NCI-H1092 treated with DMSO at 0.1 percent for 48 hours (cell line): Measurements from ENCODE around the gene KLHL33.
A peak's percentile ranks its signal among the peaks of the same experiment; 100 is the strongest.
"Not testable (repeated sequence)": the region's sequence is repeated elsewhere in the genome, so short reads cannot be mapped to it uniquely, and the experiment has no call there.

ENCODE experiments used
- DNase-seq: peaks from one replicate; lab custom pipeline; 2025; lab: John Stamatoyannopoulos, UW

Gene KLHL33

DNA sequence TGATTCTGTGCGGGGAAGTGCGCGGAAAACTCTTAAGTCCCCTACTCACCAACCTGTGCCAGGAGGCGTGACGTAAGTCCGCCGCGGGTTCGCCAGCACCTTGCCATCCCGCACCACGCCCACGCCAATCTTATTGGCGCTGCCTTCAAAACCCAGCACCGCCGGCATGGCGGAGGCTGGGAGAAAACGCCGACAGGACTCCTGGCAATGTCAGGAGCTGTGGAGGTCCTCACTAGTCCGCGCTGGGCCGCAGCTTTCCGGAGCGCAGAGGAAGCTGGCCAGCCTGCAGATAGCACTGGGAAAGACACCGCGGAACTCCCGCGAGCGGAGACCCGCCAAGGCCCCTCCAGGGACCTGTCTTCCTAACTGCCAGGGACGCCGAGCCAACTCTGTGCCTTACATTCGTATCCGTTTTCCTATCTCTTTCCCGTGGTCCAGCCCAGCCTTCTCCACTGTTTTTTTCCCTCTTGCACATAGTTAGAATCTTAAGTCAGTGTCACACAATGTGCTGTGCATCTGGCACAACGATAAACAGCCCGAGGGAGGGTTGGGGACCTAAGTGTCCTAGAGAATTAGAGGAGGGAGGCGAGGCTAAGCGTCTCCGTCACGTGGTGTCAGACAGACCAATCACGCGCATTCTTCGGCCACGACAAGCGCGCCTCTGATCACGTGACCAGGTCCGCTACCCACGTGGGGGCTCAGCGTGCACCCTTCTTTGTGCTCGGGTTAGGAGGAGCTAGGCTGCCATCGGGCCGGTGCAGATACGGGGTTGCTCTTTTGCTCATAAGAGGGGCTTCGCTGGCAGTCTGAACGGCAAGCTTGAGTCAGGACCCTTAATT, 18.8 kb upstream of the KLHL33 start, which contains the start of the genes APEX1 and OSGEP:
Gene APEX1 (plus strand): TSS at position 711 of the 839 bp plus-strand sequence. CDS start 420 bp downstream, outside the sequence.
Gene OSGEP (minus strand): TSS at position 297 of the 839 bp plus-strand sequence. CDS start 129 bp downstream, at position 168.
- DNase-seq, result peak; percentile 100

DNA sequence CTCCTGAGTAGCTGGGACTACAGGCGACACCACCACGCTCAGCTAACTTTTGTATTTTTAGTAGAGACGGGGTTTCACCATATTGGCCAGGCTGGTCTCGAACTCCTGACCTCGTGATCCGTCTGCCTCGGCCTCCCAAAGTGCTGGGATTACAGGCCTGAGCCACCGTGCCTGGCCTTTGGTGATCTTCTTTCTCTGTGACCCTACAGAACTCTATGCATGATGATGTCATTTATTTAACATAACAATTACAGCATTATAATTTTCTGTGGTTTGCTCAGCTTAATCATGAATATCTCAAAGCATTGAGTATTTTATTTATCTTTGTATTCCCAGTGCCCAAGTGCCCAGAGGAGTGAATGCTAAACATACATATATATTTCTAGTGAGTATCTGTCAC, 16.9 kb upstream of the KLHL33 start:
- not testable (repeated sequence) for DNase-seq

DNA sequence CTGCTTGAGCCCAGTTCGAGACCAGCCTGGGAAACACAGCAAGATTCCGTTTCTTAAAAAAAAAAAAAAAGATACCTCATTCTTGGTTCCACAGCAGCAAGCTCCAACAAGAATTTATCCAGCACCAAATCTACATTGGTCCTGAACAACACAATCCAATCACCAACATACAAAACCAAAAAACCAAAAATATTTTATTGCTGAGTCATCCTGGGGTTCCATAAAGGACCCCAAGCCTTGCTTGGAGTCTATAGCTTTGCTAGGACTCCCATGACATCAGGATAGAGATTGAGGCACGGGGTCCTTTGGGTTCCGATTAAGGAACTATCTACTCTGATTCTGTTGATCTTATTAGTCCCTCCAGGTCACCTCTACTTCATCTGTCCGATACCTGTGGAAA, 10.9 kb upstream of the KLHL33 start:
- no peak for DNase-seq

DNA sequence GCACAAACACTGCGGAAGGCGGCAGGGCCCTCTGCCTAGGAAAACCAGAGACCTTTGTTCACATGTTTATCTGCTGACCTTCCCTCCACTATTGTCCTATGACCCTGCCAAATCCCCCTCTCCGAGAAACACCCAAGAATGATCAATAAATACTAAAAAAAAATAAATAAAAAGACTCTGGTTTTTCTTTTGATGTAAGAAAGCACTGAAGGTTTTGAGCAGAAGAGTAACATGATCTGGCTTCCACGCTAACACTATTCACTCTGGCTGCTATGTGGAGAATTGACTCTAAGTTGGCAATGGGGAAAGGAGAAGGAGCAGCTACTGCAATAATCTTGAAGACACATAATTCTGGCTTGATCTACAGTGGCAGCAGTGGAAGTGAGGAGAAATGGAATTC, 7.7 kb upstream of the KLHL33 start:
- DNase-seq, result not testable (repeated sequence)

DNA sequence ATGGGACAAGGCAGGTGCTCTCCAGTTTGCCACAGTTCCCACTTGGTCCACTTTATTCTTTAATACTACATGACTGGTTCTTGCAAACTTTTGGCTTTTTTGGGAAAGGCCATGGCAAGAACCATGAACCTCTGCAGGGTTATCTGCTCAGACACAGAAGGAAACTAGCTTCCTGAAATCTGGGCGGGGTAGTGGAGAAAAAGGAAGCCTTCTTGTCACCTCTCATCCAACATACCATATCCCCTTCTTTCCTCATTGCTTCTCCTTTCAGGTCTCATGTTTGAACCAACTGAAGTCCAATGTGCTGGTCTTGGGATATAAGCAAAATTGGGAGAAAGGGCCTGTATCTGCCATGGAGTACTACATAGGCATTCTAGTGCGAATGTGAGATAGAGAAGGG, 5.5 kb upstream of the KLHL33 start:
- DNase-seq, result no peak

DNA sequence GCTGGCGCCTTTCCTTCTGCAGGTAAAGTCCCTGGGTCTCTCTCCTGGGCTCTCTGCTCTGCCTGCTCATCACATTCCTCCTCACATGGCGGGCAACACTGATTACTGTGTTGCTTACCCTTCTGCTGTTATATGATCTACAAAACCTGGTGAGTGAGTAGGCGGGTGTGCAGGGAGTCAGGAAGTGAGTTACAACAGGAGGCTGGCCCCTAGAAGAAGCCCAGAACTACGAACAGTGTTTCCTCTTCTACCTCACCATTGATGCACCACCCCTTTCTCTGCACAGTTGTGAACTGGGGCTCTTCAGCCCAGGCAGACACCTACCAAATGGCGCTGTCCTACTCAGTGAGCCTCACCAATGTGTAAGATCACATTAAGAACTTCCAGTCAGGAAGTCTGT, 4.9 kb upstream of the KLHL33 start:
- no peak for DNase-seq

DNA sequence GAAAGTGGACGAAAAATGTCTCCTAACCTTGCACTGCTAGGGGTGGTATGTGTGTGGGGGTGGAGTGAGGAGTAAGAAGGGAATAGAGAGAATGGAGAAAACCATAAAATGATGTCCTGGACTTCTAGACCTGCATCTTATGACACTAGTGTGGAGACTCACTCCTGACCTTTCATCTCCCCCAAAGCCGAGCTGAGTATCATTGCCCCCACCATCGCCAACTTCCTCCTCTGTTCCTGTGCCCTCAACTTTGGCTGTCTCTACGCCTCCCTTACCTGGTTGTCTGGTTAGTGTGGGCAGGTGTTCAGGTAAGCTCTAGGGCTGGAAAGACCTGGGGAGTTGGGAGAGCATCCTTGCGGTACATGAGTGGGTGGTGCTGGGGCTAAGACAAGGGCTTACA, 4.5 kb upstream of the KLHL33 start:
- DNase-seq, result no peak

DNA sequence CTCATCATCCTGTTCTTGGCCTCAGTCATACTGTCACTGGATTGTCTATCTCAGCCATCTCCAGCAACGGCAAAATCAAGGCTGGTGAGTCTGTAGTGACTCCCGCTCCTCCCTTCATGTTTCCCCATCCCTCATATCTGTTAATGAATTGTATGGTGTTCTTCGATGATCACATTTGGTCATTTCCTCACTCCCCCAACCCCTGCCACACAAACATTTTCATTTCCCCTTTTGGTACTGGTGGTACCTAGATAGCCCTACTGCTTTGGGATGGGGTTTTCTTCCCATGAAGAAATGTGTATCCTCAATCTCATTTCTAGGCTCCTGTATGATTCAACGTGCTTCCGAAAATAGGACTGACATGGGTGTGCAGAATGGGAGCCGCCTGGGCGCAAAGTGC, 2.7 kb upstream of the KLHL33 start:
- no peak for DNase-seq

DNA sequence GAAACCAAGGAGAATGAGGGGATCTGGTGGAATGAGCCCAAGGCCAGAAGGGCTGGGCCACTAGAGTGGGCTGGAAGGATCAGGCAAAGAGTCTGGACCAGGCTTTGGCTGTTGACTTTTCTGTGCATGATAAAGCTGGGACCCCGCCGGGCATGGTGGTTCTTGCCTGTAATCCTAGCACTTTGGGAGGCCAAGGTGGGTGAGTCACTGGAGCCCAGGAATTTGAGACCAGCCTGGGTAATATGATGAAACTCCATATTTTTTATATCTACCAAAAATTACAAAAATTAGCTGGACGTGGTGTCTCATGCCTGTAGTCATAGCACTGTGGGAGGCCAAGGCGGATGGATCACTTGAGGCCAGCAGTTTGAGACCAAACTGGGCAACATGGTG, 393 bp upstream of the KLHL33 start:
- no peak for DNase-seq

DNA sequence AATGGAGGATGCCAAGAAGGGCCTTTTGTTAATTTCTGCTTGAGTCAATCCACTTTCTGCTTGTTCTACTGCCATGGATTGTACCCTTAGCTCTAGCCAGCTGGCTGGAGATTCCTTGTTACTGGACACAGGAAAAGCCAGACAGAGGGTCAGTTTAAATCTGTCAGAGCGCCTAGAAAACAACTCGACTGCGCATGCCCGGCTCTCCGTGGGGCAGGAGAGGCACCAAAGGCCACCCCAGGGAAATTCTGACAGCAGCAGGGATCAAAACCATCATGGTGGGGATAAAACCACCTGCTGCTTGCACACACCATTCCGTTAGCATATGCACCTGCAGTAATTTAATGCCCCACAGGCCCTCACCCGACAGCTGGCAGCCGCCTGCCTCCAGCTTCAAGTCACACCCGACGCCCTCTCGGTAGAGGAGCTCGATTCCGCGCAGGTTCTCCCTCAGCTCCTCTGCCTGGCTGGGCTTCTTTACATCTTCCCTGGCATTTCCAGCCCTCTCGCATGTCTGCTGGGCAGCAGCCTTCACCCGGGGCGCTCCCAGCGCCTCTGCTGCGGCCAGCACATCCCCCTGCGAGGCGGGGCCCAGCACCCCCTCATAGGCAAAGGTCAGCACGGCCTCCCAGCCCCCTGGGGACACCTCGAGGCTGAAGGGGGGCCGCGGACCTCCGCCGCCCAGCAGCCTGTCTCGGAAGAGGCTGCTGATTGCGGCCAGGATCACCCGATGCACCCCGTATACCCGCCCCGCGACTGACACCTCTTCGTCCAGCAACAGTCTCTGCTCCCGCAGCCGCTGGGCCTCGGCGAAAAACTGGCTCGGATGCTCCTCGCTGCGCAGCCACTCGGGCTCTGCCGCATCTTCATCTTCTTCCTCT, 1.0 kb downstream of the KLHL33 start:
- no peak for DNase-seq

DNA sequence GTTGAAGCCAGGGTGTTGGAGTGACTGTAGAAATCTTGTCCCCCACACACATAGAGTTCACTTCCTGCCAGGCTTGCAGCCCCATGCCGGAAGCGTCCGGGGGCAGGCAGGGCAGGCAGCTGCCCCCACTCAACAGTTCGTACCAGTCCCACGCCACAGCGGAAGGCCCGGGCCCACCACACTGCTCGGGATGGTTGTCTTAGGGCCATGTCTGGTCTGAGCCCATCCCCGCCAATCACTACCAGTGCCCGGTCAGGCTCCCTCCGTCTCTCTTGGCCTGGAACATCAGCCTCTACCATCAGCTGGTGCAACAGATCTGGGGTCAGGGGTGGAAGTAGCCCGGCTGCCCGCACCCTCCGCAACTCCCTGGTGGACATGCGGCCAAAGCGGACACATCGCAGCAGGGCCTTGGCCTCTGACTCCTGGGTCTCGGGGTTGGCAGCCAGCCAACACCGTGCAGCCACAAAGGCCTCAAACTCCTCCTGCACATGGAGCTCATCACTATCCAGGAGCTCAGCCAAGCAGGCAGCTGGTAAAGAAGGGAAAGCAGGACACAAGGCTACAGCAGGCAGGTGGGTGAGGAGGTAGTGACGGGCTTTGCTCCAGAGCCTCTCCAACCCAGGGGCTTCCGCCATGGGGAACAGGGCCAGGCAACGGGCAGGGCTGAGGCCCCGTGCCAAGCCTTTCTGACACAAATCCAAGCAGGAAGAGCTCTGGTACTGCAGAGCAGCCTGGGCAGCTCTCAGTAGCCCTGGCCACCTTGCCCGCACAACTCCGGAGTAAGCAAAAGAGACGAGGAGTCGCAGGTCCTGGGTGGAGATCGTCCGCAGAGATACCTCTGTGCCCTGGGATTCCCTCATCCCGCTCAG, 5.9 kb downstream of the KLHL33 start:
- peak; percentile 96 for DNase-seq

DNA sequence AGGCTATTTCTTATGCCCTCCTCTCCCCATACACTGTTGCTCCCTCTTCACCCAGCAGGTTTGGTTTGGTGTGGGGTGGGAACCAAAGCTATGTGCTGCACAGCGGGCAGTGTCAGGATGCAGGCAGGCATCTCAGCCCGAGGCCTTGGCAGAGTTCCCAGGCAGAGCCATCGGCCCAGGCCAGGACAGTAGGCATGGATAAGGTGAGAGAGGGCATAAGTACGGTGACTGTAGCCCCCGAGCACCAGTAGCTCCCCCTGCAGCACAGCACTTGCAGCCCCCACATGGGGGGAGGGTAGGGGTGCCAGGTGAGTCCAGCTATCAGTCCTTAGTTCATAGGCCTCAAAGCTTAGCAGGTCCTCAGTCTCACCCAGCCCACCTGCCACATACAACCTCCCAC, 7.2 kb downstream of the KLHL33 start:
- DNase-seq, result no peak

DNA sequence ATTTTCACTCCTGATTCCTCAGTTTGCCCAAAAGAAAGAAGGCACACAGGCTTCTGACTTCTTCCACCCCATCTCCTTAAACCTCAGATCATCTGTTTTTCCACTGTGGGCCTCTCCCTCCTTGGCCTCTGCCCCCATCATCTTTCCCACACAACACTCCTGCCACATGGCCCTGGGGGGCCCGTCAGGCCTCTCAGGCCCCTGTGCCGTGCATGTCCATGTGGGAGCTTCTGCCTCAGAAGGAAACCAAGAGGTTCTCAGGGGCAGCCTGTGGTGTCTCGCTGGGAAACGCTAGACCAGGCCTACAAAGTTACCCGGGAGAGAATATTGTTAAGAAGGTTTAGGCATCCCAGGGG, 8.0 kb downstream of the KLHL33 start:
- no peak for DNase-seq

DNA sequence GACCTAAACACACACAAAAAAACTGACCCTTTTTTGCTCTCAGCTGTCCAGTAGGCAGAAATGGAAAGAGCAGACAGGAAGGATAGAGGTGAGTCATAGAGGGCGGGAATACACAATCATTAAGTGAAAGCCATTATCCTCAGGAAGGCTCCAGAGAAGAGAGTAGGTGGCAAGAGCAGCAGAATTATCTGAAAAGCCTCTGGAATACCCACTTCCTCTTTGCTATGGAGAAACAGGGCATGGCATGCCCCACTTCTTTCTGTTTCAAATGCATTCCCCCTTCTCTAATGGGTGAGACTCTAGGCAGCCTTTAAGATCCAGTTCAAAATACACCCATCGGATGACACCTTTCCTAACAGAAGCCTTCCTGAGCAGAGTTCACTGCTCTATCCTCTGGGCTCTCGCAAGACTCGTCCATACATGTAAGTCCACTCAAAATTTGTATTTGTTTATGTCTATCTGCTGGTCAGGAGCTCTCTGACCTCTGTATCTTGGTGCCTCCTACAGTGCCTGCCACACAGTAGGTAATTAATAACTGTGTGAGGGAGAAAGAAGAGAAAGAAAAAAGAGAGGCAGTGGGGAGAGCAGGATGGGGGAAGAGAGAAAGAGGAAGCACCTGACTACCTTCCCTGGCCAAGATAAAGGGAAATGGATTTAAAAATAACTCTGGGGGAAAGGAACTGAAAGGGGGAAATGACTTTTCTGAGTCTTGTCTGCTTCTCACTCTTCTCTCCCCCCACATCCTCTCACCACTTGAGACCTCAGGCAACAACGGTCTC, 8.5 kb downstream of the KLHL33 start:
- no peak for DNase-seq

DNA sequence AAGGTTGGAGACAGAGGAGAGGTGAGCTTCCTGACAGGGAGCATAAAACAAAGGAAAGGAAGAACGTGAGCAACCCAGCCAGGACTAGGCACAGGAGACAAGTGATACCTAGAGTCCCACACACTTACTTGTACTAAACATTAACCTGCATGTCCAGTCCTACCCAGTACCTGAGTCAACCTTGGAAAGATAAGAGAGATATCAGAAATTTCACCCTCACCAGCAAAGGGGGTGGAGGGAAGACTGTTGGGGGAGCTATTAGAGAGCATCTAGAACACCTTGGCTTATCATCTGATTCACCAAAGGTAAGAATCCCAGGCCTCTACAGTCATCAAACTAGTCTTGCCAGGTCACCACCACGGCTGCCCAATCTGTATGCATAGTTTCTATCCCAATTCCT, 11.1 kb downstream of the KLHL33 start:
- no peak for DNase-seq

DNA sequence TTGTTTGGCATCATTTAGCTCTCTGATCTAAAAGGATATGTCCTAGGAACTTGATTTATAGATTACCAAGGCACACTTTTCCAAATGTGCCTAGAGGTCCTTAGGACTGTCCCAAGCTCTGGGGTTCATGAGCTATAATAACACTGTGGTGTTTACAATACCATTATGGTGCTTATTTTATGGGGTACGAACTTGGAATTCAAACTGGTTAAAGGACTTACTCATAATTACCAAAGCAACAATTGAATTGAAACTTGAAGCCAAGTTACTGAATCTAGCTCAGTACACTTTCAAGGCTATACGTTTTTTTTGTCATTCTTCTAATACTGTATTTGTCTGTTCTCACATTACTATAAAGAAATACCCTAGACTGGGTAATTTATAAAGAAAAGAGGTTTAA, 13.1 kb downstream of the KLHL33 start:
- DNase-seq, result no peak

DNA sequence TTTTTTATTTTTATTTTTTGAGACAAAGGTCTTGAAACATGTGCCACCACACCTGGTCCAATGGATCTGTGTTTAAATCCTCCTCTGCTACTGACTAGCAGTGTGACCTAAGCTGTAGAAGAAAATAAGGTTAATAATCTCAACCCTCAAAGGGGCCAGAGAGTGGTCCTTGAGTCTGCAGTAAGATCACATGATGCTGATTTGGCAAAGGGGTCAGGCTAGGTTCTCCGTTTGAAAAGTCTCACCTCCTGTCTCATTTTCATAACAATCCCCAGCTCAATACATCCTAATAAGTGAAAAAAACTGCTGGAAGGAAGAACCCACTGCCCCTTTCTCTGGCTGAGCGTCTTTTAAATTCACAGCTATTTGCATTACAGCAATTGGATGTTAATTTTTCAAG, 14.7 kb downstream of the KLHL33 start:
- peak; percentile 48 for DNase-seq

DNA sequence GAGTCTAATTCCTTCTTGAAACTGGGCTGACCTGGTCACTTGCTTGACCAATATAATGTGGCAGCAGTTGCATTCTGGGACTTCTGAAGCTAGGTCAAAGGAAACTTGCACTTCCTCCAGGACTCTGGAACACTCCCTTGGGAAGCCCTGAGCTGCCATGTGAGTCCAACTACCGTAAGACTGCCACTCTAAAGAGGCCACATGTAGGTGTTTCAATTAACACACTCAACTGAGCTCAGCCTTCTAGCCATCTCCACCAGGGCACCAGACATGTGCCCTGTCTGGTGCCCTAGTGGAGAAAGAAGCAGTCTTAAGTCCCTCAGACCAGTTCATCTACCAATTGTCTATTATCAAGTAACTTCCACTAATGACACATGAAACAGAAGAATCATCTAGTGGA, 16.5 kb downstream of the KLHL33 start:
- no peak for DNase-seq

DNA sequence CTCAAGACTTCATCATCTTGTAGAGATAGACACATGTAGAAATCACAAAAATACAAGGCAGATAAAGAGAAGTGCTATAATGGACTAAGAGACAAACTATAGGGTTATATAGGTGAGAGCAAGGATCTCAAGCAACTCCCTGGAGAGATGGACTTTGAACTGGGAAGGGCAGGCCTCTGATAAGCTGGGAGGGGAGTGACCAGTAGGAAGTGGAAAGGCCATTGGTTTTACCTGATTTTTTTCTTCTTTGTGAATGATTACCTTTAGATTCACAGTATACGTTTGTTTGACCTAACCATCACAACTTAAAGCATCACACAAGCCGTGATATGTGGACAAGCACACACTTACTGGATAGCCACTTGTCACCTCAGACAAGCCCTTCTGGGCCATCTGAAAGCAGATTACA, 17.5 kb downstream of the KLHL33 start:
- DNase-seq, result no peak

DNA sequence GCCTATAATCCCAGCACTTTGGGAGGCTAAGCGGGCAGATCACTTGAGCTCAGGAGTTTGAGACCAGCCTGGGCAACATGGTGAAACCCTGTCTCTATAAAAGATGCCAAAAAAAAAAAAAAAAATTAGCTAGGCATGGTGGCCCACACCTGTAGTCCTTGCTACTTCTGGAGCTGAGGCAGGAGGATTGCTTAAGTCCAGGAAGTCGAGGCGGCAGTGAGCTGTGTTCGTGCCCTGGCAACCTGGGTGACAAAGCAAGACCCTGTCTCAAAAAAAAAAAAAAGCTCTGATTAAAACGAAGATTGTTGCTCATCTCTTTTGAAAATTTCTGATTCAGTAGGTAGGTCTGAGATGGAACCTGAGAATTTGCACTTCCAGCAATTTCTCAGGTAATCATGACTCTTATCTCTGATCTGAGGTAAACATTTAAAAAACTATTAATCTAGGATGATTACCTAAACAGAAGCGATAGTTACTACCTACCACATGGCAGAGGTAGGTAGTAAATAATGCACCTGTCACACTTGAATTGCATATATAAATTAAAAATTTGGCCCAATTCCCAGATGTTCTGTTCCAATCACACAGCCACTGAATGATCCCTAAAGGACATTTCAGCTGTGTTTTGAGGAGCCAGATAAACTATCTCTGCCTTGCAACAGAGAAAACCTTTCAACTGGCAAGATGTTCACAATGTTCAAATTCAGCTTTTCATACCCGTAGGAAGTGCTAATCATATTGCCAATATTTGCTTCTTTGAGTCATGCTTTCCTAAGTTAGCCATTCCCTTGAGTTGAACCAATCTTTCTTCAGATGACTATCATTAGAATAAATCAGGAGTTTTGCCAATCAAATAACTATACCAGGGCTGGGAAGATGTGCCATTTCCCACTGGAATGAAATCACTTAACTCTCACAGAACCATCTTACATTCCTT, 18.4 kb downstream of the KLHL33 start:
- DNase-seq, result peak; percentile 75
